ENCODE data around the gene SLC6A2.
"Not testable (repeated sequence)": the region's sequence is repeated elsewhere in the genome, so short reads cannot be mapped to it uniquely, and the experiment has no call there.

Gene SLC6A2

DNA sequence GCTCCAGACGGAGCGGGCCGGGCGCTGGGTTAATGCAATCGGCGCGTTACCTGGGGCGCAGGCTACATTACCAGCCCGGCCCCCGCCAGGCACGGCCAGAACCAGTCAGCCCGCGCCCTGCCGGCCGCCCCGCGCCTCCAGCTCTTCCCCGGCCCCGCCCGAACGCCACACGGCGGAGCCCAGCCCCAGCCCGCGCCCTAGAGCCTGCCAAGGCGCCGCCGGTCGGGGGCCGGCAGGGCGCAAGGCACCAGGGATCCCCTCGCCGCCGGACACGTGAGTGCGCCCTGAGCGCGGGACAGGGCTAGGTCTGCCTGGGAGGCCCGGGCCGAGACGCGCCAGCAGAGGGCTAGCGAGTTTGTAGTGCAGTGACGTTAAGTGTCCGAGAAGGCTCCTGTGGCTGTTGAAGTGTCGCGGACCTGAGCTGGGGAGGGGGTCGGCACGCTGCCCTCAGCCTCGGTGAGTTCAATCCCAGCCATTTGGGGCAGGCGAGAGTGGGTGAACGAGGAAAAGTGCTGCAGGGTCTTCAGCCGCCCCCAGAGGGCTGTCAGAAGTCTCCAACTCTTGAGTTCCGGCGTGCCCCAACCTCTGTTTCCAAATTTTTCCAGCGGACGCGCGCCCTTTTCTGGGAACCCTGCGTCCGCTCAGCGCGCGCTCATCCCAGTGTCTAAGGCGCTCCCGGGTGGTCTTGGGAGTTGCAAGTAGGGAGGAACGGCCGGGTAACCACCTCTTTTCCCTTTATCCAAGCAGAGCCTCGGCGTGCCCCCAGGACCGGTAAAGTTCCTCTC is at the start of gene SLC6A2:
TSS of gene SLC6A2 (plus strand) at position 92 of the 785 bp plus-strand sequence. CDS start 707 bp downstream, outside the sequence.
- no peak for DNase-seq

DNA sequence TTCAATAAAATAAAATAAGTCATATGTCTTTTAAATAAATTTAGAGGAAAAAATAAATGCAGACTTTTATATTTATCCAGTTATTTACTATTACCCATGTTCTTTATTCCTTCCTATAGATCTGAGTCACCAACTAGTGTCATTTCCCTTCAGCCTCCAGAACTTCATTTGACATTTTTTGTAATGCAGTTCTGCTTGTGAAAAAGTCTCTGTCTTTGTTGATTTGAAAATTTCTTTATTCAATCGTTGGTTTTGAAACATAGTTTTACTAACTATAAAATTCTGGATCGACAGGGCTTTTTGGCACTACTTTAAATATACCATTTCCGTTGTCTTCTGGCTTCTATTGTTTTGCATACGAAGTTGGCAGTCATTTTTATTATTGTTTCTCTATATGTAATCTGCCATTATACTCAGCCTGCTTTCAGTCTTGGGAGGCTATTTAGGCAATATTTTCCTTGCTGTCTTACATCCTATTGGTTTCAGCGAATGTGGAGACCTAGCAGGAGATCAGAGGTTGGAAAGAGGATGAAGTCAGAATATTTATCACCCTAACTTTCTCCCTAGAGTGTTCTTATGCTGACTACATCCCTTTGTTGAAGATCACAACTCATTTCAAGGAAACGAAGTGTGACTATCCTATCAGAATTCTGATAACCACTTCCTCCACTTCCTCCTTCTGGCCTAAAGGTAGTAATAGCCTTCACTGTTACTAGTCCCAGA is 42.0 kb upstream of the SLC6A2 start:
- no peak for DNase-seq

DNA sequence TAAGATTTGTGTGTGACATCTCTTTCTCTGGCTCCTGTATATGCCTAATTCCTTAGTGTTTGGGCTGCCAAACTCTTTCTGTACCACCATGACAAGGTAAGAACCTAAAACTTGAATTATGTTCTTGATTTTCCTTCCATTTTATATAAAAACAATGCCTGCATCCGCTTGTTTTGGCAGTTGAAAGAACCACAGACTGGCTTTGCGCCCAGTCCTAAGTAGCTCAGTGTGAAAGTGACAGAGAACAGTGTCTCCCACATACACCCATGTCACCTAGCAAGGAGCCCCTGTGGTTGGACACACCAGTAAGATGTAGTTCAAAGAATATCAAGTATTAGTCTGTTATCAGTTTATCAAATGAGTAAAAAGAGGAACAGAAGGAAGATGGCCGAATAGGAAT is 40.7 kb upstream of the SLC6A2 start:
- DNase-seq, result no peak

DNA sequence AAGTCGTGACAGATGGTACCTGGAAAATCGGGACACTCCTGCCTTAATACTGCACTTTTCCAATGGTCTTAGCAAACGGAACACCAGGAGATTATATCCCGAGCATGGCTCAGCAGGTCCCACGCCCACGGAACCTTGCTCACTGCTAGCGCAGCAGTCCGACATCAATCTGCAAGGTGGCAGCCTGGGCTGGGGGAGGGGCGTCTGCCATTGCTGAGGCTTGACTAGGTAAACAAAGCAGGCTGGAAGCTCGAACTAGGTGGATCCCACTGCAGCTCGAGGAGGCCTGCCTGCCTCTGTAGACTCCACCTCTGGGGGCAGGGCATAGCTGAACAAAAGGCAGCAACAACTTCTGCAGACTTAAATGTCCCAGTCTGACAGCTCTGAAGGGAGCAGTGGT is 40.1 kb upstream of the SLC6A2 start:
- not testable (repeated sequence) for DNase-seq

GRCh38 chr16:55621771-55622170 is 34.0 kb upstream of the SLC6A2 start:
- no peak for DNase-seq

- DNase-seq, result no peak
Measured at GRCh38 chr16:55622272-55622671, 33.5 kb upstream of the SLC6A2 start.

- DNase-seq, result no peak
Measured at GRCh38 chr16:55622930-55623561, 32.7 kb upstream of the SLC6A2 start.

DNA sequence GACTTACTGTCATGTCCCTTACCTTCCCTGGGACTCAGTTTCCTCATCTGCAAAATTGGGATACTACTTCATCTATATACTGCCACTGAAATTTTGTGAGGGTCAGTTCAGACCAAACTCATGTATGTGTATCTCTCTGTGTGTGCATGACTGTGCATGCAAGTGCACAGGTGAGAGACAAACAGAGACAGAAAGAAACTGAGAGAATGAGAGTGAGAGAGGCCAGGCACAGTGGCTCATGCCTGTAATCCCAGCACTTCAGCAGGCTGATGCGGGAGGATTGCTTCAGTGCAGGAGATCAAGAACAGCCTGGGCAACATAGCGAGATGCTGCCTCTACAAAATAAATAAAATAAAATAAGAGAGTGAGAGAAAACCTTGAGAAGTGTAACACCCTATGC is 32.1 kb upstream of the SLC6A2 start:
- no peak for DNase-seq

GRCh38 chr16:55624696-55625095 is 31.1 kb upstream of the SLC6A2 start:
- no peak for DNase-seq

DNA sequence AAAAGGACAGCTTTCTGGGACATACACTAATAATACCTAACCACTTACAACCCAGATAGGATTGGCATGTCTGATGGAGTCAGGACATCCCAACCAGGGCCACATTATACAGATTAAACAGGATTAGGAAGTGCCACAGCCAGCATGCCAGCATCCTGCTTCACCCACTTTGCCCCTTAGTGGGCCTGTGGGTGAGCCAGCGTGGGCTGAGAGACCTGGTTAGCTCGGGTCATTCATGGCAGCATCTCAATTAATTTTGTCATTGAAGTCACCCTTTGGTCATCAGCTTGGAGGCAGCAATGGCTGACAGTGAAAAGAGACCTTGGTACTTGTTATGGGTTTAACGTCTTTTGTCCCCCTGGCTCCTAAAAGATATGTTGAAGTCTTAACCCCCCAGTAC is 29.9 kb upstream of the SLC6A2 start:
- no peak for DNase-seq

GRCh38 chr16:55628306-55628968 is 27.4 kb upstream of the SLC6A2 start:
- DNase-seq, result no peak

- DNase-seq, result no peak
Measured at GRCh38 chr16:55630774-55631173, 25.0 kb upstream of the SLC6A2 start.

DNA sequence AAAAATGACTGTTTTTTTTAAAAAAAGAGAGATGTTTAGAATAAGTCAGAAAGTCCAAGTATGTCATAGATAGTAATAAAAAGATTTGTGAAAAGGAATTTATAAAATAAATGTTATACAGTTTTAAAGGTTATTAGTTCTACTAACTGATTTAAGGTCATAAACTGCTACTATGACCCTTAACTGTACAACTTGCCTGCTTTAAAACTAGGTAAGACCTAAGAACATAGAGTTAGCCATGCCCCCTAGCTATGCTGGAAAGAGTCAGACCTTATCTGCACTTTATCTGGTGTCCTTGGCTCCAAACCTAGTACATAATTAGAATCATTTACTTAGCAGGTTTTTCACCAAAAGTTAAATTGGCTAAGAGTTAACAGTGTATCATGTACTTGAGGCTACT is 23.5 kb upstream of the SLC6A2 start:
- DNase-seq, result no peak

GRCh38 chr16:55634193-55634592 is 21.6 kb upstream of the SLC6A2 start:
- DNase-seq, result no peak

DNA sequence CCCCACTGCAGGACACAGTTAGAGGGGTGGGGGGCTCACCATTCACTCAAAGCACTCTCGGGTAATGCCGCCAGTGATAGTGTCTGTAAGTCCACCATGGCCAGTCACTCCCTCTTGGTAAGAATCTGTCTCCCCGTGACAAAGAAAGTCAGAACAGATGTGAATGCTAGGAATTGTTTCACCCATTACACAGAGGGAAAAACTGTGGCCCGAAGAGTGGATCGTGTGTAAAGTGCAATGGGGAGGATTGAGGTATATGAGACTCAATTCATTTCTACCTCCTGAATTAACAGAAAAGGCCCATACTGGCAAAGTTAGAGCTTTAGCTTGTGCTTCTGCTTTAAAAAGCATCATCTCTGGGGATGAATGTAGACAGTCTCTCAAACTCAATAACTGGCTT is 17.5 kb upstream of the SLC6A2 start:
- no peak for DNase-seq

- DNase-seq, result no peak
Measured at GRCh38 chr16:55640701-55641327, 15.0 kb upstream of the SLC6A2 start.

GRCh38 chr16:55641430-55642056 is 14.2 kb upstream of the SLC6A2 start:
- no peak for DNase-seq

- DNase-seq, result no peak
Measured at GRCh38 chr16:55642611-55643010, 13.2 kb upstream of the SLC6A2 start.

- DNase-seq, result no peak
Measured at GRCh38 chr16:55643161-55643970, 12.4 kb upstream of the SLC6A2 start.

- DNase-seq, result no peak
Measured at GRCh38 chr16:55645986-55646385, 9.8 kb upstream of the SLC6A2 start.

DNA sequence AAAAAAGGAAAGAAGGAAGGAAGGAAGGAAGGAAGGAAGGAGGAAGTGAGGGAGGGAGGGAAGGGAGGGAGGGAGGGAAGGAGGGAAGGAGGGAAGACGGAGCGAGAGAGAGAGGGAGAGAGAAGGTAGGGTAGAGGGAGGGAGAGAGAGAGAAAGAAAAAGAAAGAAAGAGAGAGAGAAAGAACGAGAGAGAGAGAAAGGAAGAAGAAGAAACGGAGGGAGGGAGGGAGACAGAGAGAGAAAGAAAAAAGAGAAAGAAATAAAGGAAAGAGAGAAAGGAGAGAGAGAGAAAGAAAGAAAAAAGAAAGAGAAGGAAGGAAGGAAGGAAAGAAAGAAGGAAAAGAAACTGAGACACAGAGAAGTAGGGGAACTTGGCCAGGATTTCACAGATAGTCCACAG is 8.4 kb upstream of the SLC6A2 start:
- DNase-seq, result no peak

- DNase-seq, result no peak
Measured at GRCh38 chr16:55647798-55648197, 8.0 kb upstream of the SLC6A2 start.

All from activated T-cell treated with anti-CD3 and anti-CD28 coated beads, Interleukin-2, amount 50 U/mL, for 1 hour (primary cell).